HG03460 (cell line): ENCODE results near the gene JAM3.

Experiments used
- ATAC-seq: cut with Tn5 transposase; IDR thresholded peaks from one replicate; pipeline ENCODE4 v1.9.1; 2021; ENCODE audit not compliant: unreplicated experiment

JAM3 gene

DNA sequence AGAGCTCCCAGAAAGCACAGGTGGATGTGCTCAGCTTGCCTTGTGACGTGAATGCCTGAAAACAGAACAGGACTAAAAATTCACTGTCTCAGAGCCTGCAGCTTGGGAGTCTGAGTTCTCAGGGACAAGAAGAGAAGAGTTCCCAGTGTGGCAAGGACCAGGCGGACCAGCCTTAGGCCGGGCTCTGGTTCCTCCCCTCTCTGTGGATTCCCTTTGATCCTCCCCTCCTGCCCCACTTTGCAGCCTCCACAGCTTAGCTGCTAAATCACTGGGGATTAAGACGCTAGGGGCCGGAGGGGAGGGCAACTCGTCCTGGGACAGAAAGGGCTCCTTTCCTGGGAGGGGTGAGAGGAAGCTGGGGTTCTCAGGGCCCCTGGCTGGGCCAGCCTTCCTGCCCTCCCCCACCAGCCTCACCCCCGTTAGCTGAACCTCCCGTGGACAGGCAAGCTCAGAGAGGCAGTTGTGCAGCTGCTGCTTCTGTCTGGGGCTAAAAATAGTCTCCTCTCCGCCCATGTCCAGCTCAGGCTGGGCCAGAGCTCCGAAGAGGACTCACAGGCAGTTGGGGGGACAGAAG is 29.9 kb upstream of the JAM3 start:
- ATAC-seq: no peak

DNA sequence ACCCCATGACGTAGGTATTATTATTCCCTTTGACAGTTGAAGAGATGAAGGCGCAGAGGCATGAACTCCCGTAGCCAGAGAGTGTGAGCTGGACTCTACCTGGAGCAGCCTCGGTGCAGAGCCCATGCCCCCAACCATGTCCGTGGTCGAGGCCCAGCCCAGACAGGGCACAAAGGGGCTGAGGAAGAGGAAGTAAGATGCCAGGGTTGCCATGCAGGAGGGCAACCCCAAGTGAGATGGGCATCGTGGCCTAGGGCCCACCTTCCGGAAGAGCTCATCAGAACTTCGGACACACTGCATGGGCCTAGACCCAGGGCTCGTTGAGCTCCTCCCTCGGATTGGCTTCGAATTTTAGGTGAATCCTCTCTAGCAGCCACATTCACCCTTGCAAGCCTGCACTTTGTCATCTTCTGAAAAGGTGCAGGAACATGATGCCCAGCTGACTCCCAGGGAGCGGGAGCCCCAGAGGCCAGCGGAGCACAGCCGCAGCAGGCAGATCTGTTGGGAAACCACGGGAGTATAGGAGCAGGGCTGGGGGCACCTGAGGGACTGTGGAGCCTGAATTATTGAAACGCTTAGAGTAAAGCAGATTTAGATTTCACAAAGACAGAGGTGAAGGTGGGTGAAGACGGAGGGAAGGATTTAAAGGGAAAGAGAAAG is 29.0 kb upstream of the JAM3 start:
- no peak for ATAC-seq

DNA sequence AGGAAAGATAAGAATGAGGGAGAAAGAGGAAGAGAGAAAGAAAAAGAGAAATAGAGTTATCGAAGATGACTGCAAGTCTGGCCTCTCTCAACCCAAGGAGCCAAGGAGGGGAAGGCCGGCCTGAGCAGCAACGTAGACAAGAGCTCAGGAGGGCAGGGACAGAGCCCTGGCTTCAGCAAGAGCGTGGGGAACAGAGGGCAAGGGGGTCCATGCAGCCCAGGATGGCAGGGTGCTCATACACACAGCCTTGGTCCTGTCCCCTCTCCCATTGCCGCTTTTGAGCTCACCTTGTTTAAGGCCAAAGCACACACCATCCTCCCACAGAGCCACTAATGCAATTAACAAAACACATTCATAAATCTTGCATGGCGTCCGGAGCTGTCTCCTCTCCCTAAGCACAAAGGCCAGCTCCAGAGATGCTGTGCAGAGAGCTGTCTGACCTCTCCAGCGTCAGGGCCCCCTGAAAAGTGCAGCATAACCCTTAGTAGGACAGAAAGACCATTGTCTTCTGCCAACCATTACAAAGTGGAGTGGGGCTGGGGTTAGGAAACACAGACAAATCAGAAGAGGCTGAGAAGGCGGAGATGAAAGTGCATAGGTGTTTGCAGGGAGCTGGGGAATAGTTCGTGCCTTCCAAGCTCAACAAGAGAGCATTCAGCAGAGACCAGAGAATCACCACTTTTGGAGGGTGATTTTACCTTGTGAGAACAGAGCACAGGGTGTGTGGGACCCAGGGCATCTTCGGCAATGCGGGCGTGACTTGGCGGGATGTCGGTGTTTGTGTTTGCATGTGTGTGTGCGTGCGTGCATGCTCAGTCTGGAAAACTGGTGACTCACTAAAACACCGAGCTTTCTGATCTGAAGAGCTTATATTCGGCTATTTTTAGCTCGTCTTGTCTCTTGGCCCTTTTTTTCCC is 28.2 kb upstream of the JAM3 start:
- no peak for ATAC-seq

DNA sequence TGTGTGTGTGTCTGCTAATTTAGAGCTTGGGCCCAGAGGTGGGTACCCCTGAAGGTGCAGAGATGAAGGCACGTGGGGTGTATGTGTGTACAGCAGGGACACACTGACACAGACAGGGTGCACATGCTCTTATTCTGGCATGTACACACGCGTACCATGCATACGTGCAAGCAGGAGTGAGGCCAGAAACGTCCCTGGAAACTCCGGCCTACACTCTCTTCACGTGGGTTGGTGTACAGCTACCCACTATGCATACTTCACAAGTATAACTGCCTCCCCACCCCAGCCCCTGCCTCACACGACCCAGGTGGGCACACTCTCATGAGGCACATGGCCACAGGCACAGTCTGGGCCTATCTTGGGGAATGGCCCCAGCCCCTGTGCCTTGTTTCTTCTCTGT is 27.5 kb upstream of the JAM3 start:
- ATAC-seq: no peak

DNA sequence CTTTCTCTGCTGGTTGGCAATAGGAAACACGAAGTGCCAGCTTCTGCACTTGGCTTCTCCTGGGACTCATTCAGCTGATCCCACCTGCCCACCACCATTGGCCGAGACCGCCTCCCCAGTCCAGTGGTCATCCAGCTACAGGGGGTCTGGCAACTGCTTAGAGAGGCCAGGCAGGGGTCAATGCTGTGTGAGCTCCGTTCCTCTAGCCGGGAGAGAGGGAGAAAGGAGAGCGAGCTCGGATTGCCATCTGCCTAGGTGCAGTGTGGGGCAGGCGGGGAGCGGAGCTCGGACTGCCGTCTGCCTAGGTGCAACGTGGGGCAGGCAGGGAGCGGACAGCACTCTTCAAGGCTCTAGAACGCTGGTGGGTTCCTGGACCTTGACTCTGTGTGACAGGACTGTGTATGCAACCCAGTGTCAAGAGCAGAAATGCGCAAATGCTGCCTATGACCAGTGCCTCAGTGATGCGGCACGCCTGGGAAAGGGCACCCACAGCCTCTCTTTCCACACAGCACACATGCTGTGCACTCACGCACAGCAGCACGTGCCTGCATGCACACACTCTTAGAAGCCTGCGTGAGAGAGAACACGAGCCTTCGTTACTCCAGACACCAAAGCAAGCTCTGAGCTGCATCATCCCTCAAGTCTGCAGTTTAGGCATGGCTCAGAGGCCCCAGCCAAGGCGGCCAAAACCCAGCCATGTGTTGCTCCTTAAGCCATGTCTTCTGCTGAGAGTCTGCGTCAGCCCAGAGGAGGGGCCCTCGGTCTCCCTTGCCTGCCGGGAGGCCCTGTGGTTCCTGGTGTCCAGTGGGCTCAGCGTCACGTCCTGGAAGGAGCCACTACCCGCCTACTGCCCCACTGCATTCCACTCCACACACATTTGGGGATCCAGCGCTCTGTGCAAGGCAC is 26.8 kb upstream of the JAM3 start:
- no peak for ATAC-seq

DNA sequence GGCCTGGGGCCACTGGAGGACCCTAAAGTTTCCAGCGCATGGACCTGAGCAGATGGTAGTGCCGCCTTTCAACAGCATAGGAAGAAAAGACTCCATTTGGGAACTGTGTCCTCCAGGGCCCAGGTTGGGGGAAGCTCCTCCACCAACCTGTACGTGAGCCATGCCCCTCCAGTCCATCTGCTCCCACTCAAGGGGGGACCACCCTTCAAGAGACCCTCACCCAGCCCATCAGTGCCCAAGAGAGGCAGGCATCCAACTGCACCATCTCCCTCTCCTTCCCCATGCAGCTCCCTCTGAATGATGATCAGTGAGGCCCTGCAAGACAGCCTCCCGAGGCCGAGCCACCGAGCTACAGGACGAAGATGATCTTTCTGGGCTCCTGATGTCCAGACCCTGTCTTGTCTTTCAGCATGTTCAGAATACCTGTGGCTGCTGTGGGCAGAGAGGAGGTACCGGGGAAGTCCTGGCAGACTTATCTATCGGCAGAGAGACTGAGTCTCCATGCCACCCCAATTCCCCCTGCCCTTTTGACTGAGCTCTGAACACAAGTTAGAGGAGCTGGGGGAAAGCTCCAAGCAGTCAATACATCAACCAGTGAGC is 25.0 kb upstream of the JAM3 start:
- no peak for ATAC-seq

DNA sequence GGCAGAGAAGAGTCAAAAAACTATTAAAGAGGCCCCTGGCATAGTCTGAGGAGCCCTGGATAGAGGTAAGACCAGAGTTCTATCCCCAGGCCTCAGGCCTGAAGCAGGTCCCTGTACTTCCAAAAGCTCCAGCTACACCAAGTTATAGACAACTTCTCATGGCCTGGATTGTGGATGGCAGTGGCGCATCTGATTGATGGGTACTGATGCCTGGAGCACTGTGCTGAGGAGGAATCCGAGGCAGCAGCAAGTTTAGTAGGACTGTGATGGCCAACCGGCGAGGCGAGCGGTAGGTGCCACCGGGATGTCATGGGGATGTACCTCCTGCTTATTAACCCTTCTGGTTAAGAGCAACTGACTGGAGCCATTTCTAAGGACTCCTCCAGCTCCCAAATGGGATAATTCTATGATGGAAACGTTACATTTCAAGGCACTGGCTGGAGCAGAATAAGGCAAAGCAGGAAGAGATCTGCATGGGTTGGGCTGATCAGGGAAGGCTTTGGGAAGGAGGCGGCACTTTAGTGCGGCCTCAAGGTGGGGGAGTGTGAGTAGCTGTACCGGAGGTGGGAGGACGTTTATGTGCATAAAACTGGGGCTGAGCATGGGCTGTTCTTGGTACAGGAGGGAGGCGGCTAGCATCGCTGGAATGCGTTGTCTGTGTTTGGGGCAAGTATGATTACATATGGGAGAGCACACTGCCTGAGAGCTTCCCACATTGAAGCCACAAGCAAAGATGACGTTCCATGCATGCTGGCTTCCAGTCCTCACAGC is 24.2 kb upstream of the JAM3 start:
- ATAC-seq: no peak

DNA sequence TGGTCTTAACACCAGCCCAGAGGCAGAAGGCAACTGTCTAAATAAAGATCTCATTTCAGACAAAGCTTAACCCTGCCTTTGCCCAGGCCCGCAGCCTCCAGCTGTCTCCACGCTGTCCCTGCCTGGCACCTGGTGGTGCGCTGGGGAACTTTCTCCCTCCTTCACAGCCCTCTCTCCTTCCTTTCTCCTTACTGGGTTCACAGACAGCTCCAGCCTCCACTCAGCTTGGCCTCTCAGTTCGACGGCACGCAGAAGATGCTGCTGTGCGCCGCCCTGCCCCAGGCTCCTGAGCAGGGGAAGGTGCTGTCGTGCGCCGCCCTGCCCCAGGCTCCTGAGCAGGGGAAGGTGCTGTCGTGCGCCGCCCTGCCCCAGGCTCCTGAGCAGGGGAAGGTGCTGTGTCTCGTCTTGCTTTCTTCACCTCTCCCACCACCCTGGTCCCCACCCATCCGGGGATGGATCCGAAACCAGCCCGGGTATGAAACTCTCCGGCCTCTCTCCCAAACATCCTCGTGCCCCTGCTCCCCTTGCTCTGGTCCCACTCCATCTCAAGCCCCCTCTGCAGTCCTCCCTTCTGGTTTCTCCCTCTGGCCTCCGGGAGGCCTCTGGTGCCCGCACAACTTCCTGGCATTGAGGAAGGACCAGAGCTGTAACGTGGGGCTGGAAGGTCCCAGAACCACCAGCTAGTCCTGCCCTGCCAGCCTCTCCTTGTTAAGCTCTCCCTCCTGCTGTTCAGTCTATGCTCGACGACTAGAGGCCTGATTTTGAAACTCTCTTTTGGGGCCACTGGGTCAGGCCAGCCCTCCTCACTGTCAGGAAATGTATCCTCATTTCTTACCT is 22.9 kb upstream of the JAM3 start:
- ATAC-seq: no peak

DNA sequence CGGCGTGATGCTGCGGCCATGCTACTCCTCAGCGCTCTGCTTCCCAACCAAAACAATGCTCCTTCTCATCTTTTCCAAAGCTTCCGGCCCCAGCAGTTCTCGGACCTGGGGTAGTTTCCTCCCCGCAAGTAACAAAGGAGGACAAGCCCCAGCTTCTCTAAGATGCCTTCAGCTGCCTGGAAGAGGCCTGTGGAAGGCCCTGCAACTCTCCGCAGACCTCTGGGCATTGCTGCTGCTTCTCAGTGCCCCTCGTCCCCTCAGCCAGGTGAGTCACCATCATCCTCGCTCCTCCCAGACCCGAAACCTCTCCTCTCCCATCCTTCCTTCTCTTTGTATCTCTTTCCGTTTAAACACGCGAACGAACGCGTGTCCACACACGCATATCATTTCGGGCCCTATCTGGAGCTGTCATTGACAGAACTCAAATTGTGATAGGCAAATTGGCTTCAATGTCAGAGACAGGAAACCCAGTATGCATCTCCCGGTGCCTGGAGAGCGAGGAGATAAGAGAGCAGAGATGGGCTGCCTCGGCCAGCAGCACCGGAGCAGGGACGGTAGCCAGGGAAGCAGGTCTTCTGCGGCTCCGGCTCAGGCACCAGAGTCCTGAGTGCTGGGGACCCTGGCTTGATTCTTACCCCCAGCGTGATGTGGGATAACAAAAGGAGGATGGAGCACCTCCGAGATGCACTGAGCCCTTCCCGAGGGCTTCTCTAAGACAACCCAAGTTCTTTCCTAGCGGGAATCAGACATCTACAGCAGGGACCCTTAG is 22.0 kb upstream of the JAM3 start:
- ATAC-seq: no peak

DNA sequence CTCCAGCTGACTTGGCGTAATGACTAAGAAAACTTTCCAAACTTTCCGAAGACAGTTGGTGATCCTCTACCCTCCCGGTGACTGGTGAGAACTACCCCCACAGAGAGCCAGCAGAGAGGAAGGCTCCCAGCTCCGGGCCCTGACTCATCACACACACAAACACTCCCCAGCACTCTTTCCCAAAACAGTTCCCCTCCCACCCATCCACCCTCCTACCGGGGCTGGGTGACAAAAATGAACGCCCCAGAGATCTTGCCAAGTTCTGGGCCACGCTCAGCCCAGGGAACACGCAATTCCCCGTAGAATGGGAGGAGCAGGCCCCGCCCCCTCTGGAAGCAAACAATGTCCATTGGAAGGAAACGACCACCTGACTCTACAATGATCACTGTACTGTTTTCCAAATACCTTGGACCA is 21.3 kb upstream of the JAM3 start:
- no peak for ATAC-seq

DNA sequence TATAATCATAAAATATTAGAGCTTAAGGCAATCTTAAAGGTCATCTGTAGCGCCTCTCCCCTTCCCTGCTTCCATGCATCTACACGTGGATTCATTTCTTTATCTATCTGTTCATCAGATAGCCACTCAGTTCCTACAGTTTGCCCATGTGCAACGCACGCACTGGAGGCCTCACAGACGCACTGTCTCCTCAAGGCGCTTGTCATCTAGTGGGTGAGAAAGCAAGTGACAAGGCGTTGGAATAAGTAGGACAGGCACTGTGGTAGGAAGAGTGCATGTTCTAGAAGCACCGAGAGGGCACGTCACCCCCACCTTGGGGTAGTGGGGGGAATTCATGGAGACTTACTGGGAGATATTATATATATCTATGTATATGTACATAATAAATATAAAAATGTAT is 20.8 kb upstream of the JAM3 start:
- ATAC-seq: no peak

DNA sequence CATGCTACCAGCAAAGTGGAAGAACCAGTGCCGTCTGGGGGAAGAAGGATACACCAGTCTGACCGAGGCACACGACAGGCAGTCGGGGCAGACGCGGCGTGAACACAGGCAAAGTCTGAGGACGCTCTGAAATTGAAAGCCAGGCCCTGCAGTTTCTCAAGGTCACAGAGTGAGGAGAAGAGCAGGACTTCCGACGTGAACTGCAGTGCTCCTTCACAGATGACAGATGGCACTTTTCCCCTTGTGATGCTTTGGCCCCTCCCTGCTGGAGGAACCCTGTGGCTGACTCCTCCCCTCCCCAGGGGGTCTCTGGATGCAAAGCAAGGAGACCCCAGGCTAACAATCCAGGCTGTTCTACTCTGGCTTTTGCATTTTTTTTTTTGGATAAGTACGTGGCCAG is 19.6 kb upstream of the JAM3 start:
- ATAC-seq: no peak

DNA sequence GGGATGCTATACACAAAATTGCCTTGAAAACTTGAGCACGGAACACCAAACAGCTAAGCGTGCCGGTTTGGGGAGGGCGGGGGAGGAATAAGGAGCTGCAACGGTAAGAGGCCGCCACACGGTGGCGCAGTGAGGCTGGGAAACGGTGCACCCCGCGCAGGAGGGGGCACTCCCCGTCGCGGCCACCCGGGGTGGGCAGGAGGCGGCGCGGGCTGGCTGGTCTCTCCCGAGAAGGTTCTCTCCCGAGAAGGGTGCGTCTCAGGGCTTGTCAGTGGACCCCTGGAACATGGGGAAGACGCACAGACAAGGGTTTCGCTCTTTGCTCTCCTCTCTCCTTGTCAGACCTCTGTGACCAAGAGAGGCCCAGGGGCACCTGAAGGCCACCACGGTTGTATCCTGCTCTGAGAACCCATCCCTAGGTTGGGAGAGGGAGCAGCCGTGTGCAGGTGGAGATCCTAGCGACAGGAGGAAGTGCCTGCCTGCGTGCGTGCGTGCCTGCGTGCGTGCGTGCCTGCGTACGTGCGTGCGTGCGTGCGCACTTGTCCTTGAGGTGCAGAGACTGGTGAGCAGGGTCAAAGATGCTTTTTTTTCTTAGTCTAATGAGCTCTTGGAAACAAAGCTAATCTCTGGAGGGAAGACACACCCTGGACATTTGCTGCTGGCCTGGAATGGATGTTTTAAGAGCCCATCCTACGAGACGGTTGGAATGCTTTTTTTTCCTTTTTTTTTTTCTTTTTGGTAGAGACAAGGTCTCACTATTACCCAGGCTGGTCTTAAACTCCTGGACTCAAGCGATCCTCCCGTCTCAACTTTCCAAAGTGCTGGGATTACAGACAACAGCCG is 18.1 kb upstream of the JAM3 start:
- ATAC-seq: peak; percentile 87

DNA sequence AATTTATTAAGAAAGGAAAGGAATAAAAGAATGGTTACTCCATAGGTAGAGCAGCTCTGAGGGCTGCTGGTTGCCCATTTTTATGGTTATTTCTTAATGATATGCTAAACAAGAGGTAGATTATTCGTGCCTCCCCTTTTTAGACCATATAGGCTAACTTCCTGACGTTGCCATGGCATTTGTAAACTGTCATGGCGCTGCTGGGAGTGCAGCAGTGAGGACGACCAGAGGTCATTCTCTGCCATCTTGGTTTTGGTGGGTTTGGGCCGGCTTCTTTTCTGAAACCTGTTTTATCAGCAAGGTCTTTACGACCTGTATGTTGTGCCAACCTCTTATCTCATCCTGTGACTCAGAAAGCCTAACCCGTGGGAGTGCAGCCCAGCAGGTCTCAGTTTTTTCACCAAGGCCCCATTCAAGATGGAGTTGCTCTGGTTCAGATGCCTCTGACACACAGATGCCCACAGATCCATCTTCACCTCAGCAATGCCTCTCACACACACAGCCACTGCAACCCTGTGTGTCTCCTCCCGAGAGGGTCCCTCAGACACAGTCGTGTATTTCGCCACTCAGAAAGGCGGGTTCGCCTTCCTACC is 16.4 kb upstream of the JAM3 start:
- no peak for ATAC-seq

DNA sequence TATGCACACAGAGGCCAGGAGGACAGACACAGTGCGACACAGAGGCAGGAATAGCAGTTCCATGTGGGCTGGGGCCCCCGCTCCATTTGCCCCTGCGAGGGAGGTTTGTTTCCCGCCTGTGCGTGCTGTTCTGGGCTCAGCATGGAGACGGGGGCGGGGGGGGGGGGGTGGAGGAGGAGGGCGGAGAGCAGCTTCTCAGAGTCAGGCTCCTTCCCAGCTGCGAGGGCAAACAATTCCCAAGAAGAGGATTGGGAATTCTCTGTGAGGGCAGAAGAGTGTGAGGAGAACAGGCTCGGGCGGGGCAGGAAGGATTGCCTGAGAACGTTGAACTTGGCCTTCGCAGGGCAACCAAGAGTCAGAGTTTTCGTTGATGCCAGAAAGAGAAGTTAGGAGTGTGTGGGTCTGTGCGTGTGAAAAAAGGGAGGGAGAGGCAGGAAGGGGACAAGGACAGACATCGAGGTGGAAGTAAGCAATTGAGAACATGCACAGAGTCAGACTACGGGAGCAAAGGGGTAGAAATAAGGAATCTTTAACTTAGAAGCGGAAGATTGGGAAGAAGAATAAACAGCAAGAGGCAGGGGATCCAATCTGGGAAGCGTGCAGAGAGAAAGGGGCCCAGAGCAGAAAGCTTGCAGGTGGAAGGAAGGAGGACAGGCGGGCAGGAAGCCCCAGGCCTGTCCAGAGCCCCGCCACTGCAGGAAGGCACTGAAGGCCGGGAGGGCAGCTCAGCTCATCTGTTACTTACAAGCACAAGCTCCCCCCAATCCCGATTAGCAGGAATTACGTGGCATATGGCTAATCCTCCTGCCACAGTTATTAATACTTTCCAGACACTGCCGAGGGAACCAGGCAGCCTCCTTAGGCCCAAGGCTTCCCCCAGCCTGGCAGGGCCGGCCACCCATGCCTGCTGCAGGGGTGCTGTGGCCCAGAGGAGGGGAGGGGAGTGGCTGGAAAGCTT is 15.6 kb upstream of the JAM3 start:
- ATAC-seq: no peak

DNA sequence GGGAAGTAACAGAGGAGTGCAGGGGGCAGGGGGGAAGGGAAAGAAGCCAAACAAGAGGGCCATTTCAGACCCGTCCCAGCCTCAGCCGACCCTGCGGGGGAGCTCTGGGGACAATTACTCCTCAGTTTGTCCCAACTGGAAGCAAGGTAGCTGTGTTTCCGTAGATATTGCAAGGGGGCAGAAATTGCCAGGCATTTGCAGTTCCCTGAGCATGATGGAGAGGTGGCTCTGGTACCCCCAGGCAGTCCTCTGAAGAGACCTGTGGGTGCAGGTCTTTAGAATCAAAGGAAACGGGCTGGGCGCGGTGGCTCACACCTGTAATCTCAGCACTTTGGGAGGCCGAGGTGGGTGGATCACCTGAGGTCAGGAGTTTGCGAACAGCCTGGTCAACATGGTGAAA is 13.8 kb upstream of the JAM3 start:
- ATAC-seq: no peak
